ENCODE data around the gene BEST2.

The BEST2 gene

DNA sequence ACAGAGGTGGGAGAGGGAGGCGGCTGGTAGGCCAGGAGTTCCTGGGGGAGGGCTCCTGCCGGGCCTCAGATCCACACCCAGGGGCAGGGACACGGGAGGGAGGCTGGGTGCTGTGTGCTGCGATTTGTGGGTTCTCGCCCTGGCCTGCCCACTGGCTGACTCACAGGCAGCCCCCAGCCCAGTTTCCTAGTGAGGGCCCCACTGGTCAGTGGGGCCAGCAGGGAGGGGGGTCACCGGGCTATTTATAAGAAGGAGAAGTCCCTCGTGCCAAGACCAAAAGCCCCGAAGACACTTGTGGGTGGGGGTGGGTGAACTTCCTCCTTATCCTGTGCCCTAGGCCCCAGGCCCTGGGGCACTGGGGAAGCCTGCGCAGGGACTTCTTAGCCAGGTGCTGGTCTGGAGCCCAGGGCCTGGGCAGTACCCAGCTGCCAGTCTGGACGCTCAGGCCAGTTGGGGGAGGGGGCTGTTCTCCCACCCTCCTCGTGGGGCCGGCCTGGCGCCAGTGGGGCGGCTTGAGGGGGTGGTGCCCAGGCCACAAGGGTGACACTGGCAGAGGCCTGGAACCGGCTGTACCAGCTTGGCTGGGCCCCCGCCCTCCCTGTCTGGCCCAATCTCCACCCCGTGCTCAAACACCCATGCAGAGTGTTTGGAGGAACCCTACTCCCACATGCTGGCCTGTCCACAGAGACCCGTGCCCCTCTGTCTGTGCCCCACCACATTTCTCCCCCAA is 34.7 kb downstream of the BEST2 start:
- Histone ChIP-seq H3K4me2 (ENCODE audit: low read depth, low read length, poor library complexity, severe bottlenecking) (no peak overlapping the region), H3K4me1 (ENCODE audit: insufficient read depth, low read length, poor library complexity, severe bottlenecking) (peaks cover 30% of the 10 kb centered on the region), H3K9ac (ENCODE audit: low read depth, low read length, poor library complexity, severe bottlenecking) (peak overlapping the region; percentile 51), H3K79me2 (ENCODE audit: insufficient read depth, low read length) (peaks cover 4% of the 10 kb centered on the region; the same call in 1 of the 2 replicates), H3K9me2 (replicated peaks; ENCODE audit: low read depth, low read length) (no peaks in the 10 kb centered on the region), H3K9me3 (ENCODE audit: insufficient read depth, low read depth, low read length) (no peaks in the 10 kb centered on the region), H3K27me3 (ENCODE audit: insufficient read depth, low read length, poor library complexity, severe bottlenecking) (no peaks in the 10 kb centered on the region), H3F3A (ENCODE audit: low read depth) (no peaks in the 10 kb centered on the region; the same call in 1 of the 2 replicates), H3K4me3 (ENCODE audit: low read length, poor library complexity, severe bottlenecking) (no peak overlapping the region), H2AFZ (ENCODE audit: low read length) (no peak overlapping the region), H3K36me3 (ENCODE audit: insufficient read depth, low read length) (no peaks in the 10 kb centered on the region), H4K20me1 (ENCODE audit: insufficient read depth, low read length, poor library complexity, severe bottlenecking) (no peaks in the 10 kb centered on the region)
- TF ChIP-seq EZH2phosphoT487 (IDR thresholded peaks at IDR 0.05; ENCODE audit: borderline replicate concordance), result no peak
- TF ChIP-seq, protein P1, sequence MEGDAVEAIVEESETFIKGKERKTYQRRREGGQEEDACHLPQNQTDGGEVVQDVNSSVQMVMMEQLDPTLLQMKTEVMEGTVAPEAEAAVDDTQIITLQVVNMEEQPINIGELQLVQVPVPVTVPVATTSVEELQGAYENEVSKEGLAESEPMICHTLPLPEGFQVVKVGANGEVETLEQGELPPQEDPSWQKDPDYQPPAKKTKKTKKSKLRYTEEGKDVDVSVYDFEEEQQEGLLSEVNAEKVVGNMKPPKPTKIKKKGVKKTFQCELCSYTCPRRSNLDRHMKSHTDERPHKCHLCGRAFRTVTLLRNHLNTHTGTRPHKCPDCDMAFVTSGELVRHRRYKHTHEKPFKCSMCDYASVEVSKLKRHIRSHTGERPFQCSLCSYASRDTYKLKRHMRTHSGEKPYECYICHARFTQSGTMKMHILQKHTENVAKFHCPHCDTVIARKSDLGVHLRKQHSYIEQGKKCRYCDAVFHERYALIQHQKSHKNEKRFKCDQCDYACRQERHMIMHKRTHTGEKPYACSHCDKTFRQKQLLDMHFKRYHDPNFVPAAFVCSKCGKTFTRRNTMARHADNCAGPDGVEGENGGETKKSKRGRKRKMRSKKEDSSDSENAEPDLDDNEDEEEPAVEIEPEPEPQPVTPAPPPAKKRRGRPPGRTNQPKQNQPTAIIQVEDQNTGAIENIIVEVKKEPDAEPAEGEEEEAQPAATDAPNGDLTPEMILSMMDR (conservative IDR thresholded peaks at IDR 0.05; ENCODE audit: low read length), result no peak

DNA sequence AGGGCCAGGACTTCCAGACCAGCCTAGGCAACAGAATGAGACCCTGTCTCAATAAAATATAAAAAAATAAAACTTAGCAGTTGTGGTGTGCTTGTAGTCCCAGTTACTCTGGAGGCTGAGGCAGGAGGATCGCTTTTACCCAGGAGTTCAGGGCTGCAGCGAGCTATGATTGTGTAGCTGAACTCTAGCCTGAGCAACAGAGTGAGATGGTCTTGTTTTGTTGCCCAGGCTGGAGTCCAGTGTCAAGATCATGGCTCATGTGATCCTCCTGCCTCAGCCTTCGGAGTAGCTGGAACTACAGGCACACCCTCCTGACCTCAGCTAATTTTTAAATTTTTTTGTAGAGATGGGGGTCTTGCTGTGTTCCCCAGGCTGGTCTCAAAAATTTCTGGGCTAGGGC is 35.4 kb downstream of the BEST2 start:
- no peak for TF ChIP-seq EZH2phosphoT487 (IDR thresholded peaks at IDR 0.05; ENCODE audit: borderline replicate concordance)
- TF ChIP-seq, protein P1 (conservative IDR thresholded peaks at IDR 0.05; ENCODE audit: low read length), result no peak
- Histone ChIP-seq H3K9me3 (ENCODE audit: insufficient read depth, low read depth, low read length) (no peaks in the 10 kb centered on the region), H4K20me1 (ENCODE audit: insufficient read depth, low read length, poor library complexity, severe bottlenecking) (no peaks in the 10 kb centered on the region), H2AFZ (ENCODE audit: low read length) (no peak overlapping the region), H3K4me1 (ENCODE audit: insufficient read depth, low read length, poor library complexity, severe bottlenecking) (peaks cover 34% of the 10 kb centered on the region), H3F3A (ENCODE audit: low read depth) (no peaks in the 10 kb centered on the region; the same call in 1 of the 2 replicates), H3K36me3 (ENCODE audit: insufficient read depth, low read length) (no peaks in the 10 kb centered on the region), H3K9ac (ENCODE audit: low read depth, low read length, poor library complexity, severe bottlenecking) (no peak overlapping the region), H3K4me2 (ENCODE audit: low read depth, low read length, poor library complexity, severe bottlenecking) (no peak overlapping the region), H3K79me2 (ENCODE audit: insufficient read depth, low read length) (peaks cover 8% of the 10 kb centered on the region; the same call in 1 of the 2 replicates), H3K9me2 (replicated peaks; ENCODE audit: low read depth, low read length) (no peaks in the 10 kb centered on the region), H3K27me3 (ENCODE audit: insufficient read depth, low read length, poor library complexity, severe bottlenecking) (no peaks in the 10 kb centered on the region), H3K4me3 (ENCODE audit: low read length, poor library complexity, severe bottlenecking) (no peak overlapping the region)

DNA sequence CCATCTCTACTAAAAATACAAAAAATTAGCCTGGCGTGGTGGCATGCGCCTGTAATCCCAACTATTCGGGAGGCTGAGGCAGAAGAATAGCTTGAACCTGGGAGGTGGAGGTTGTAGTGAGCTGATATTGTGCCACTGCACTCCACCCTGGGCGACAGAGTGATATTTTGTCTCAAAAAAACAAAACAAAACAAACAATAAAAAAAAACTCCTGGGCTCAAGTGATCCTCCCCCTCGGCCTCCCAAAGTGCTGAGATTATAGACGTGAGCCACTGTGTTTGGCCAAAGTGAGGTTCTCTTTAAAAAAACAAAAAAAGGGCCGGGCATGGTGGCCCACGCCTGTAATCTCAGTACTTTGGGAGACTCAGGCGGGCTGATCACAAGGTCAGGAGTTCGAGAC is 35.9 kb downstream of the BEST2 start:
- Histone ChIP-seq H3K9me2 (replicated peaks; ENCODE audit: low read depth, low read length) (no peaks in the 10 kb centered on the region), H4K20me1 (ENCODE audit: insufficient read depth, low read length, poor library complexity, severe bottlenecking) (no peaks in the 10 kb centered on the region), H3F3A (ENCODE audit: low read depth) (no peaks in the 10 kb centered on the region; the same call in 1 of the 2 replicates), H3K27me3 (ENCODE audit: insufficient read depth, low read length, poor library complexity, severe bottlenecking) (no peaks in the 10 kb centered on the region), H3K9me3 (ENCODE audit: insufficient read depth, low read depth, low read length) (no peaks in the 10 kb centered on the region), H3K4me2 (ENCODE audit: low read depth, low read length, poor library complexity, severe bottlenecking) (no peak overlapping the region), H3K36me3 (ENCODE audit: insufficient read depth, low read length) (no peaks in the 10 kb centered on the region), H3K4me3 (ENCODE audit: low read length, poor library complexity, severe bottlenecking) (no peak overlapping the region), H3K79me2 (ENCODE audit: insufficient read depth, low read length) (peaks cover 12% of the 10 kb centered on the region), H3K9ac (ENCODE audit: low read depth, low read length, poor library complexity, severe bottlenecking) (no peak overlapping the region), H2AFZ (ENCODE audit: low read length) (no peak overlapping the region), H3K4me1 (ENCODE audit: insufficient read depth, low read length, poor library complexity, severe bottlenecking) (peaks cover 31% of the 10 kb centered on the region)
- no peak for TF ChIP-seq EZH2phosphoT487 (IDR thresholded peaks at IDR 0.05; ENCODE audit: borderline replicate concordance)
- TF ChIP-seq, protein P1 (conservative IDR thresholded peaks at IDR 0.05; ENCODE audit: low read length), result no peak

All from Loucy (cell line).